ENCODE results near the gene SLC7A6. TPM values are rescaled to one million over a fixed set of nuclear protein-coding genes. Genes with fewer than 3 reads are reported as not detected.

The SLC7A6 gene
- total RNA-seq, 1 experiment from 2014 or later = 27.4 TPM

DNA sequence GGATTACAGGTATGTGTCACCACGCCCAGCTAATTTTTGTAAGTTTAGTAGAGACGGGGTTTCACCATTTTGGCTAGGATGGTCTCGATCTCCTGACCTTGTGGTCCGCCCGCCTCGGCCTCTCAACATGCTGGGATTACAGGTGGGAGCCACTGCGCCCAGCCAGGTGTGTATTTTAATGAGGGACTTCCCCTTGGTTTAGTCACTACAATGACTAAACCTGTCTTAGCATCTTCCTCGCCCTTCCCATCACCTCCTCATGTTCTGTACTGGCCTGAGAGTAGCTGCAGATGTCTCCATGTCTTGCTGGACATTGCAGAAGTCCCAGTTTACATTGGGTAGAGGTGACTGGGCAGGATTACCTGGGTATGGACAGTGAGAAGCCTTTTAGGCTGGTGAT is 9.6 kb downstream of the SLC7A6 start:
- Histone ChIP-seq H3K4me3 (no peak overlapping the region), H3K27me3 (replicated peaks) (no peaks in the 10 kb centered on the region), H3K4me1 (replicated peaks) (no peaks in the 10 kb centered on the region), H3K27ac (no peak overlapping the region), H3K9me3 (replicated peaks) (no peaks in the 10 kb centered on the region), H3K36me3 (peaks cover 63% of the 10 kb centered on the region)
- DNase-seq (ENCODE audit: low read depth in 1 of 2, low spot score in 2 of 2) = no peak

DNA sequence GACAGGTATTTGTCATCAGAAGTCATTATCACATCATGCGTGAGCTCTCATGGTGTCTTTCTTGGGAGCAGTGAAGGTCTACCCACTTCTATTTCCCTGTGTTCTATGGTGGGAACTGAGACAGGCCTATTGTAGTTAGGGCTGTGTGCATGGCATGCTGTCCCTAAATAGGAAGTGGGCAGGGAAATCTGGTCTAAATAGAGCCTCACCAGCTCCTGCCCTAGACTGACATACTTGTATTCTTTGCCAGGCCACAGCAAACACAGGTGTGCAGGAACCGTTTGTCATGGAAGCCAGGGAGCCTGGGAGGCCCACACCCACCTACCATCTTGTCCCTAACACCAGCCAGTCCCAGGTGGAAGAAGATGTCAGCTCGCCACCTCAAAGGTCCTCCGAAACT is 10.1 kb downstream of the SLC7A6 start:
- Histone ChIP-seq H3K27ac (no peak overlapping the region), H3K36me3 (peaks cover 62% of the 10 kb centered on the region), H3K27me3 (replicated peaks) (no peaks in the 10 kb centered on the region), H3K9me3 (replicated peaks) (no peaks in the 10 kb centered on the region), H3K4me1 (replicated peaks) (no peaks in the 10 kb centered on the region), H3K4me3 (no peak overlapping the region)
- no peak for DNase-seq (ENCODE audit: low read depth in 1 of 2, low spot score in 2 of 2)

DNA sequence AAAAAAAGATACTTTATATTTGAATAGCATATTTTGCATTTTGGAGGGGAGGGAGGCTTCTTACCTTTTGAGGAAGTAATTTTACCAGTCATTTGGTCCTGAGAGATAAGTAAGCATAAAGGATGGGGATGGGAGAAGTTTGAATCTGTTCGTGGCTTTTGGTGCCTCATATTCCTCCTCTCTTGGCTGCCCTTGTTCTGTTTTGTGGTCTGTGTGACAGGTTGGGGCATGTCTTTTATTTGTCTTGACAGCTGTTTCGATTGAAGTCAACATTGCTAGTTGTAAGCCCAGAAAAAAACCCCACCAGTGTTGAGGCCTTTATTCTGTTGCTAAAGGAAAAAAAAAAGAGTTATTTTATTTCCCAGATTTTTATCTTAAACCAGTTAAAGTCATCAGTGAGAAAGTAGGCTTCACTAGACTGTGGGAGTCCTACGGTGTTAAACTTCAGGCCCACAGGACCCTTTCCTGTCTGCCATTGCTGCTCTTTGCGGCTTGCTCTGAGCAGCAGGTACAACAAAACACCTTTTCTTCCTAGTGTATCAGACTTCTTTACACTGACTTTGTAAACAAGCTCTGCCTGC is 11.4 kb downstream of the SLC7A6 start:
- H3K27me3 ChIP-seq (replicated peaks) = no peaks in the 10 kb centered on the region
- DNase-seq (ENCODE audit: low read depth in 1 of 2, low spot score in 2 of 2) = no peak
- H3K36me3 ChIP-seq = peaks cover 63% of the 10 kb centered on the region
- no peaks in the 10 kb centered on the region for H3K4me1 ChIP-seq (replicated peaks)
- no peak overlapping the region for H3K27ac ChIP-seq
- no peaks in the 10 kb centered on the region for H3K9me3 ChIP-seq (replicated peaks)
- H3K4me3 ChIP-seq = no peak overlapping the region

DNA sequence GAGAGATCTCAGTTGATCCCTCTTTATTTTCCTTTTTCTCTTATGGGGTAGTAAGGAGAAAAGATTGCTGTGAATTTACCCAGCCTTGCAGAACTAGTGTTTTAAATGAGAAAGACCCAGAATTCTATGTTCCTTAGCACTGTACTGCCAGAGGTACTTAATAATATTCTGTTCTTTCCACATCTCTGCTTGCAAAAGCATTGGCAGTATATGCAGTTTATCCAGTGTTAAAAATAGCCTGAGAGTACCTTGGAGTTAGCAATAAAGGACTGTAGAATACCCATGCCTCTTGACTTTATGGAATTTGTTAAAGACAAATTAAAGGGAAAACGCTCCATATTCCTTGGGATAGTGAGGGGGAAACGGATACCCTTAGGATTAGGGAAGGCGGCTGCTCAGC is 11.9 kb downstream of the SLC7A6 start:
- no peak for DNase-seq (ENCODE audit: low read depth in 1 of 2, low spot score in 2 of 2)
- Histone ChIP-seq H3K9me3 (replicated peaks) (no peaks in the 10 kb centered on the region), H3K36me3 (peaks cover 63% of the 10 kb centered on the region), H3K4me1 (replicated peaks) (no peaks in the 10 kb centered on the region), H3K27ac (no peak overlapping the region), H3K4me3 (no peak overlapping the region), H3K27me3 (replicated peaks) (no peaks in the 10 kb centered on the region)

- H3K4me3 ChIP-seq = no peak overlapping the region
- no peaks in the 10 kb centered on the region for H3K27me3 ChIP-seq (replicated peaks)
- DNase-seq (ENCODE audit: low read depth in 1 of 2, low spot score in 2 of 2) = no peak
- no peaks in the 10 kb centered on the region for H3K4me1 ChIP-seq (replicated peaks)
- H3K27ac ChIP-seq = no peak overlapping the region
- peaks cover 52% of the 10 kb centered on the region for H3K36me3 ChIP-seq
- no peaks in the 10 kb centered on the region for H3K9me3 ChIP-seq (replicated peaks)
Measured at GRCh38 chr16:68279726-68280558, 15.6 kb downstream of the SLC7A6 start.

DNA sequence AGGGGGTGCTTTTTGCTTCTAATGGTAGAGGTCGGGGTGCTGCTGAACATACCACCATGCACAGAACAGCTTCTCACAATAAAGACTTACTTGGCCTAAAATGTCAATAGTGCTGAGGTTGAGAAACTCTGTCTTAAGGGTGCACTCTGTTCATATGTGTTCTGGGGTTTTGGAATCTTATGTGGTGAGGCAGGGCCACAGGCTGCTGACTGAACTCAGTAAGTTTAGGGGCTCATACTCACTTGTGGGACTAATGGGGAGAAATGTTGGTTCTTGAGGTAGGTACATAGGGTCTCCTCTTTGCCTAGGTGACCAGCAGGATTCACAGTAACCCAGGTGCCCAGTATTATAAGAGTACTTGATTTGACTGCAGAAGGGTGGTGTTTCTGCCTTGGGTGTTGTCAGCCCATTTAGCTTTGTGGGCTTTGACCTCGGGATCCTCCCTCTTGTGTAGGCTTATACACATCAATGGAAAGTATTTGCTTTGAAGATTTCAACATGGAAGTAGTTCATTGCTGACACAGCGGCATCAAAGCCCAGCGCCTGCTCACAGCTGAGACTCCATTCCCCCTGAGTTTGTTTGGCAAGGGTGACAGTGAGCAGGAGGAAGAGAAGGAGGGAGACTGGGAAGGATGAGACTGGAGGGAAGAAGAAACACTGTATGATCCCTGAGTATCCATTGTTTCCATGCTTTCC is 17.2 kb downstream of the SLC7A6 start:
- no peak overlapping the region for H3K4me3 ChIP-seq
- H3K9me3 ChIP-seq (replicated peaks) = no peaks in the 10 kb centered on the region
- H3K27me3 ChIP-seq (replicated peaks) = no peaks in the 10 kb centered on the region
- no peak overlapping the region for H3K27ac ChIP-seq
- peaks cover 62% of the 10 kb centered on the region for H3K36me3 ChIP-seq
- no peak for DNase-seq (ENCODE audit: low read depth in 1 of 2, low spot score in 2 of 2)
- no peaks in the 10 kb centered on the region for H3K4me1 ChIP-seq (replicated peaks)

DNA sequence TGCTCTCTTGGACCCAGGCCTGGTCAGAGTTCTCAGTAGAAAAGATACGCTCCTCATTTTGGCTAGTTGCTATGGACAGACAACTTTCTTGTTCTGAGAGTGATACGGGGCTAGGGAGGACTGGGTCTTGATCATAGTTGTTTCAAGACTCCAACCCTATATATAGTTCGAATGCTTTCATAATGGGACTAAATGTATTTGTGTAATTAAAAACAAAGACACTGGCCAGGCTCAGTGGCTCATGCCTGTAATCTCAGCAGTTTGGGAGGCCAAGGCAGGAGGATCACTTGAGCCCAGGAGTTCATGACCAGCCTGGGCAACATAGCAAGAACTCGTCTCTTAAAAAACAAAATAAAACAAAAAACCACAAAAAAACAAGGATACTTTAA is 17.7 kb downstream of the SLC7A6 start:
- no peak for DNase-seq (ENCODE audit: low read depth in 1 of 2, low spot score in 2 of 2)
- H3K4me3 ChIP-seq = no peak overlapping the region
- peaks cover 1% of the 10 kb centered on the region for H3K4me1 ChIP-seq (replicated peaks)
- H3K9me3 ChIP-seq (replicated peaks) = no peaks in the 10 kb centered on the region
- H3K27ac ChIP-seq = no peak overlapping the region
- H3K27me3 ChIP-seq (replicated peaks) = no peaks in the 10 kb centered on the region
- peaks cover 62% of the 10 kb centered on the region for H3K36me3 ChIP-seq

DNA sequence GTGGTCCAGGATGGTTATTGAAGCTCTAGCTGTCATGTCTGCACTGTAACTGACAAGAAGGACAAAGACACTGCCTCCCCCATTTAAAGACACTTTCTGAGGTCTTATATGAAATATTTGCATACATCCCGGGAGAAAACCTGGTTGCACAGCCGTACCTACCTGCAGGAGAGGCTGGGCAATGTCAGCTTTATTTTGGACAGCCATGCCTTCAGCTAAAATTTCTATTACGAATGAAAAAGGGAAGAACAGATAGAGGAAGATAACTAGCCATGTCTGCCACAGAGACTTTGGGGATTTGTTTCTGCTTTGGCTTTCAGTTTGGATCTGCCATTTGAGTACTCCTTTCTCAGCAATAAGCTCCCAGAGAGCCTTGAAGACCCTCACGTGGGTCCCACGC is 19.0 kb downstream of the SLC7A6 start:
- H3K9me3 ChIP-seq (replicated peaks) = no peaks in the 10 kb centered on the region
- no peak overlapping the region for H3K4me3 ChIP-seq
- peaks cover 68% of the 10 kb centered on the region for H3K36me3 ChIP-seq
- no peak overlapping the region for H3K27ac ChIP-seq
- peaks cover 14% of the 10 kb centered on the region for H3K4me1 ChIP-seq (replicated peaks)
- DNase-seq (ENCODE audit: low read depth in 1 of 2, low spot score in 2 of 2) = no peak
- H3K27me3 ChIP-seq (replicated peaks) = no peaks in the 10 kb centered on the region

DNA sequence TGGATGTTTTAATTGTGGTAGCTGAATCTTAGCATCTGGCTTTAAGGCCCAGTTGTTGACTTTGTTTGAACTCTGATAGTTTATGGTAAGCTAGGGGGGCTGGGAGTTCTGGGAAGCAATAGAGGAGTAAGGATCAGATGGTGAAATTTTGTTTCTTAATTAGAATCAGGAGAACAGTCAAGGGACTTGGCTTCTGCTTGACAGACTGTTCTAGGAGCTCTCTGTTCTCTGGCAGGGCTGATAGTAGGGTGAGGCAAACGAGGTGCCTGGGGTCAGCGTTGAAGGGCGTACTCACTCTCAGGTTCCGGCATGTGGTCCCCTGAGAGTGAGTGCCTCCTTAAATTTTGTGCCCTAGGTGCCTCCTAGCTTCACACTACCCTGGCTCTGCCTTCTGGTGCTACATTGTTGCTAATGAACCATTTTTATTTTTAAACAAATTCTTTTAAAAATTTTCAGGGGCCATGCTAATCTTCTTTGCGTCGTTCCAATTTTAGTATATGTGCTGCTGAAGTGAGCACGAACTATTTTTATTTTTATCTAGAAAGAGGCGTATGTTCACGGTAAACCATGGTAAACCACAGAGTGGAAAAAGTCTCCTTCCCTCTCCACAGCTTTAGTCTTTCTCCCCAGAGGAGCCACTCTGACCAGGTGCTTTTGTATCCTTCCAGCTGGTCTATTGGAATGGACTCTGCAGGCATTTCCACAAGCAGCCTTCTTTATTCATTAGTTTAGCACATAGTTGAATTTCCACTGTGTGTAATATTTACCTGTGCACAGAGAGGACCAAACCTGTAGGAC is 19.7 kb downstream of the SLC7A6 start:
- no peaks in the 10 kb centered on the region for H3K9me3 ChIP-seq (replicated peaks)
- H3K4me1 ChIP-seq (replicated peaks) = peaks cover 18% of the 10 kb centered on the region
- H3K27me3 ChIP-seq (replicated peaks) = no peaks in the 10 kb centered on the region
- no peak overlapping the region for H3K4me3 ChIP-seq
- no peak overlapping the region for H3K27ac ChIP-seq
- no peak for DNase-seq (ENCODE audit: low read depth in 1 of 2, low spot score in 2 of 2)
- H3K36me3 ChIP-seq = peaks cover 73% of the 10 kb centered on the region

DNA sequence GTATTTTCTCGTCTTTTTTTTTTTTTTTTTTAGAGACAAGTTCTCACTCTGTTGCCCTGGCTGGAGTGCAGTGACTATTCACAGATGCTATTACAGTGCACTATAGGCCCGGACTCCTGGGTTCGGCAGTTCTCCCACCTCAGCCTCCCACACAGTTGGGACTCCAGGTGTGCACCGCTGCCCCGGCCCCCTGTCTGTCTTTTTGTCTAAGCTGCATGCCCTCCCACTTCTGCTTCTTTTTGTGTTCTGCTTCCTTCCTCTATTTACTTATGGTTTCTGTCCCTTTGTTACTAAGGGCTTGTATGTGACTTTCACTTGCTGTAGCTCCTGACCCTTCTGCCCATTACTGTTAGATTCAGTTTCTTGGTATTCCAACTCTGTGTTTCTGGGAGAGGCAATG is 20.5 kb downstream of the SLC7A6 start:
- Histone ChIP-seq H3K27me3 (replicated peaks) (no peaks in the 10 kb centered on the region), H3K9me3 (replicated peaks) (no peaks in the 10 kb centered on the region), H3K36me3 (peaks cover 71% of the 10 kb centered on the region), H3K4me1 (replicated peaks) (peaks cover 27% of the 10 kb centered on the region), H3K4me3 (no peak overlapping the region), H3K27ac (no peak overlapping the region)
- DNase-seq (ENCODE audit: low read depth in 1 of 2, low spot score in 2 of 2) = no peak

DNA sequence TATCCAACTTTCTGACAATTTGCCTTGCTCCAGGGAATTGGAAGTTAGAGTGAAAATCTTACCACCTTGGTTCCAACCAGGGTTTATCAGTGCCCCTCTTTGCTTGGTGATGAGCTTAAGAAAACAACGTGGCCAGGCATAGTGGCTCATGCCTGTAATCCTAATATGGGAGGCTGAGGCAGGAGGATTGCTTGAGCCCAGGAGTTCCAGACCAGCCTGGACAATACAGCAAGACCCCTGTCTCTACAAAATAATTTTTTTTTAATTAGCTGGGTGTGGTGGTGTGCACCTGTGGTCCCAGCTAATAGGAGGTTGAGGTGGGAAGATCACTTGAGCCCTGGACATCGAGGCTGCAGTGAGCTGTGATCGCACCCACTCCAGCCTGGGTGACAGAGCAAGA is 21.4 kb downstream of the SLC7A6 start:
- H3K4me1 ChIP-seq (replicated peaks) = peaks cover 35% of the 10 kb centered on the region
- no peak overlapping the region for H3K4me3 ChIP-seq
- H3K27me3 ChIP-seq (replicated peaks) = no peaks in the 10 kb centered on the region
- H3K9me3 ChIP-seq (replicated peaks) = no peaks in the 10 kb centered on the region
- DNase-seq (ENCODE audit: low read depth in 1 of 2, low spot score in 2 of 2) = no peak
- H3K27ac ChIP-seq = no peak overlapping the region
- peaks cover 72% of the 10 kb centered on the region for H3K36me3 ChIP-seq

GRCh38 chr16:68286153-68287074 is 22.1 kb downstream of the SLC7A6 start:
- no peak for DNase-seq (ENCODE audit: low read depth in 1 of 2, low spot score in 2 of 2)
- Histone ChIP-seq H3K36me3 (peaks cover 73% of the 10 kb centered on the region), H3K27me3 (replicated peaks) (no peaks in the 10 kb centered on the region), H3K9me3 (replicated peaks) (no peaks in the 10 kb centered on the region), H3K4me3 (no peak overlapping the region), H3K27ac (no peak overlapping the region), H3K4me1 (replicated peaks) (peaks cover 36% of the 10 kb centered on the region)
